Measurements from ENCODE around the gene NFYA. TPM values are rescaled to one million over a fixed set of nuclear protein-coding genes. Genes with fewer than 3 reads are reported as not detected.

The NFYA gene
- 17.5 TPM for total RNA-seq
- long read RNA-seq, partial matches to known transcripts = 4 of 26 reads
- long read RNA-seq, other reads (novel, unspliced or antisense) = 18 of 26 reads

DNA sequence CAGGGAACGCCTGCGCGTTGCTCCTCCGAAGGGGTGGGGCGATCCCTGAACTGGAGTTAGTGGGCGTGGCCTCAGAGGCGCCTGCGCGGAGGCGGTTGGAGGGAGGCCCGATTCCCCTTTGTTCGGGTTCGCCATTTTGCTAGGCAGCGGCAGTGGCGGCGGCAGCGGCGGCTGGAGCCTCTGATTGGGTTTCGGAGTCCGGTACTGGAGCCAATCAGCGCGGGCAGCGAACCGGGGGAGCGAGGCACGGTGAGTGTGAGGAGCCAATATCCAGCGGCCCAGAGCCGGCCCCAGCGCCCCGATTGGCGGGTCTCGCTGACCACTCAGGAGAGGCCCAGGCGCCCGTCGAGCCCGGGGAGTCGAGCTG, at the start of gene NFYA:
Gene NFYA (plus strand): TSS at position 139 of the 367 bp plus-strand sequence. CDS start 6,116 bp downstream, outside the sequence.
- DNase-seq (ENCODE audit: low spot score) = peak; percentile 100

DNA sequence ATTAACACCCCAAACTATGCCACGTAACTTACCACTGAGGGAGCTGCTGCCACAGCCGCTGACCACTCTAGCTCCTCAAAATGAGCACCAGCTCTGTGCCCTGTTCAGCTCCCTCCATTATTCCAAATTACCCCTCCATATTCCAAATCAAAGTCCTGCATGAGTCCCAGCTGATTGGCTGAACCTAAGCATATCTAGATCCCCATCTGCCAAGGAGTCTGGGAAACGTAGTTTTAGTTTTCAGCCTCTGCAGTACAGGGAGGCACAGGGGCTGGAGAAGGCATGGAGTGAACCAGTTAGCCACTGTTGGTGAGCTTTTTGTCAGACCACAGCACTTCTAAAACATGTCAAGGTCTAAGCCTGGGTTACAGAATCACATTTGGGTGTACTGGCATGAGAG, 49.7 kb upstream of the NFYA start:
- DNase-seq (ENCODE audit: low spot score) = no peak

DNA sequence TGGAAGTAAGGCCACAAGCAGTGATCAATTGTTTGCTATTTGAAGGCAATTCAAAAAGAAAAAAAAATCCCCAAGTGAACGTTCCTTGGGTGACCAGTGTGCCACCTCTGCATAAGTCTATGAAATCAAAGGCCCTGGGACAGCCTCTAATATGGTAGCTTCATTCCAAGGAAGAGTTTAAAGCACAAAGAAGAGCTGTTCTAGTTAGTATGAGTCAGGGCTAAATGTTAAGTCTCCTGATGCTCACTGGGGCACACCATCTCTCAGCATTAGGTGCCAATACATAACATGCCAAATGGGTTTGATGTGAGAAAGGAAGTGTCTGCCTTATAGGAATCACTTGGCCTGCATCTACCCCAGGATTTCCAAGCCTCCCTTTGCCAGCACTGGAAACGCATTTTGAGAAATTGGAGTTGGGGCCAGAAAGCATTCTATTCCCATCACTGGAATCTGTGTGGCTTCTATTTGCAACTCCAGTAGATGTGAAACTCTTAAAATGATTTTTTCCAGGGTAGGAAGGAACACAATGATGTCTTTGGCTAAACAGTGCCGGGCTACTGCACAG, 46.7 kb upstream of the NFYA start:
- no peak for DNase-seq (ENCODE audit: low spot score)

DNA sequence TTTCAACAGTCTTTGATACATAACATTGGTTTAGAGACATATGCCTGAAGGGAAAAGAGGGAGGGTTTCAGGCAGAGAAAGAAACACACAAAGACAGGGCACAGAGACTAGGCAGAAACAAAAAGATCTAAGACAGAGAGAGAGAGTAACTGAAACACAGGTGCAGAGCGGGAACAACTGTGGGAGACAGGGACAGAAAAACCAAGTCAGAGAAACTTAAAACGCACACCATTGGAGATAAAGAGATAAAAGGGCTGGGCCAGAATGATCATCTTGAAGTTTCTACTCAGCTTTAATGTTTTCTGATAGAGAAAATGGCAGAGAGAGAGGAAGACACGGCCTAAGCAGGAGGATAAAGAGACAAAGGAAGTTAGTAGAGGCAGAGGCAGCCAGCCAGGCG, 45.5 kb upstream of the NFYA start:
- no peak for DNase-seq (ENCODE audit: low spot score)

DNA sequence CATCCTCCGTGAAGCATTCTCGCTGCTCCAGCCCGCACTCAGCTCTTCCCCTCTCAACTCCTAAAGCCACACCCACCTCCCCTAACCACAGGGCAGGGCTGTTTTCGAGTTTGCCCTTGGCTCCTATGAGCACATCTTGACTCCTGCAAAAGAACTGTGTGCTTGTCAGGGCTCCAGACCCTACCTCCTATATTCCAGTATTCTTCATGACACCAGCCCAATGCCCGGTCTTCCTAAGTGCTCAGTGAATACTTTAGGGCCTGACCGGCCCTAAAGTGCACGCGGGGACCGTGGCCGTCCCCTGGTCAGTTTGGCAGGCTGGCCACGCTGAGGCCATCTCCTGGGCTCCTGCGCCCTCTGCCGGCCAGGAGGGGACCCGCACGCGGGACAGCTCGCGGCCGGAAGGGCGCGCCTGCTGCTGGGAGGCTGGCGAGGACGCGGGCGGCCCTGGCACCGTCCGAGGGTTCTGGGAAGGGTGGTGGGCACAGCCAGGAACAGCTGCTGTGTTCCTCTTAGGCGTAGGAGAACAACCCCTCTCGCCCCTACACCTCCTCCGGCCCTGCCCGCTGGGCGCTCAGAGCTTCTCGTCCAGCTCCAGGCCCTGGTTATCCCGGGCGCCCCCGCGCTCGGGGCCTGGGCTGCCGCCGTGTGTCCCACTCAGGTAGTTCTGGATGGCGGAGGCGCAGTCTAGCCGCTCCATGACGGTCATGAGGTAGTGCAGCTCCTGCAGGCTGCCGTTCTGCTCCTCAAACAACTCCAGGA, 44.8 kb upstream of the NFYA start:
- DNase-seq (ENCODE audit: low spot score) = peak; percentile 95

DNA sequence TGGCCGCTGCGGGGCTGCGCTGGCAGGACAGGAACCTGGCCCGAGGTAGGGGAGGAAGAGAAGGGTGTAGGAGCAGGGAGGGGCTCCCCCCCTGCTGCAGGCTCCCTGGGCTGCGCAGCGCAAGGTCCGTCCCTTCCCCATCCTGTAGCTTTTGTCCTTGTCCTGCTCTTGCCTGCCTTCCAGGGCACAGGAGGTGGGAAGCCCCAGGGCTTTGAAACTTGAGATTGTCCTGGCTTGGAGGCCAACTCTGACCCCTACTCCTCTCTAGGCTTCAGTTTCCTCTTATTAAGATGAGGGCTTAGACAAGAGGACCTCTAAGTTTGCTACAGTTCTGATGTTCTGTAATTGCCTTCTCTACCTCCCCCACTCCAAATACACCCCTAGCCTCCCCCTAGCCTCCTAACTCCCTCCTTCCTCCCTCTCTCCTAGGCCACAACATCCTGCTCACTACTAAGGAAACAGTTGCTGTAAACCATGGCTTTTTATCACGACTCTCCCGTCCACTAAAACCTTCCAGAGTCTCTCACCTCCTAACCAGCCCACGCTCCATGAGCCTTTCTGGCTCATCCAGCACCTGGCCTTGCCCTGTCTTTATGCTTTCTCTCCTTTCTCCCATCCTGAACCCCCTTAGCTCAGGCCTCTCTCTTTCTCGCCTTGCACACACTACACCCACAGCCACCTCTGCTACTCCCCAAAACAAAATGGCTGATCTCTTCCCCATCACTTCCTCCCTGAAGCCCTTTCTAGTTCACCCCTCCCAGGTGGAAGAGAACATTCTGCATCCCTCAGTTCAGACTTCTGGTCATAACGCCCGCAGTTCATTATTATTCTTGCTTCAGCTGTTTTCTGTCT, 44.0 kb upstream of the NFYA start:
- no peak for DNase-seq (ENCODE audit: low spot score)

DNA sequence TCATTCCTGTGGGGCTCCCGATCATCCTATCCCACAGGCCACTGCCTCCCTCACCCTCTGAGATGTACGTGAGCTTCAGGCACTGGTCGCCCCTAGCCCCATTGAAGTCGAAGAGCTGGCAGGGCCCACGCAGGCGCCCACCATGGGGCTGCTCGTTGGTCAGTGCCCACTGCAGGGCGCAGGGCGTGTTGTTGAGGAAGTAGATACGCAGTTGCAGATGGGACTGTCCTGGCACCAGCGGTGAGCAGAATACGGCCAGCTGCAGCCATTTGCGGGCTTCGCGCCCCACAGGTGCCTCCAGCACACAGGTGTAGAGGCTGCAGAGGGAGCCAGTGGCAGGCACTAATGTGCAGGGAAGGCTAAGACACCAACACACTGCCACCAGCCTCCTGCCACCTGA, 39.9 kb upstream of the NFYA start:
- DNase-seq (ENCODE audit: low spot score) = no peak

DNA sequence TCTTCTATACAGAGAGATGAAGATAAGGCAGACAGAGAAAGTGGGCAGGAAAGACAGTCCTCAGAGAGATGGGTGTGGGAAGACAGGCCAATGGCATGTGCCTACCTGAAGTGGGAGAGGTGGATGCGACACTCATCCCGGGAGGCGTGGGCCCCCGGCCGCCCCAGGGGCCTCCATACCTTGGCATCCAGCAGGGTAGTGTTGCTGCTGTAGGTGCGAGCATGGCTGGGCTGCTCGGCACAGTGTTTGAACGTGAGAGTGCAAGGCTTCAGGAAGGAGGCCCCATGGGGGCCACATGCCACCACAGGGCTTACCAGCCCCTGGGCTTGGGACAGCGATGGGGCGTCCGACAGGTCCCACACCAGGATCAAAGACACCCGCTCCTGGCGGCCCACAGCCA, 39.0 kb upstream of the NFYA start:
- DNase-seq (ENCODE audit: low spot score) = no peak

DNA sequence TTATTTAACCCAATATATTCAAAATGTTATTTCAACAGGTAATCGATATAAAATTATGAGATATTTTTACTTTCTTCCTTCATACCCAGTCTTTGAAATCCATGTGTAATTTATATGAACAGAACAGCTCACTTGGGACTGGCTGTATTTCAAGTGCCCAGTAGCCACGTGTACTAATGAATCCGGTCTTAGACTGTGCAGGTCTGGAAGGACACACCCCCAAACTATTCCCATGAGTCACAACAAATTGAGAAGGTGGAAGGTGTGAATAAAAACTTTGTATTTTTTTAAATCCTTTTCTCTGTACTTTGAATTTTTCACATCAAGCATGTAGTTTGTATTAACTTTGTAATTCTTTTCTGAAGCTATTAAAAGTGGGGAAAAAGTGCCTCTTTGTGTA, 36.6 kb upstream of the NFYA start:
- DNase-seq (ENCODE audit: low spot score) = no peak

DNA sequence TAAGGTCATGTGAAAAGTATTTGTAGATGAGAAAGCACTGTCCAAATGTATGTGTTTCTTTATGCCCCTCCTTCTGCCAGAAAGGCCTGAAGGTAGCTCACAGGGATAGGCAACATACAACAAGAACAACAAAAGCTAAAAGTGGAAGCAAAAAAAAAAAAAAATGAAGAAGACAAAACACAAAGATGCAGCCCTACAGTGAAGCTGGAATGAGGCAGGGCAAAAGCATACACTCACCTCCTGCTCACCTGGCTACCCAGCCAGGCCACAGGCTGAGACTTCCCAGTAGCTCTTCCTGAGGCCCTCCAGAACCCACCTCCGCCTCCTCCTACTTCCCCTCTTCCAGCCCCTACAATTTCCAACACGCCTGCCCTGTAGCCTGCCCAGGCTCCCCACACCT, 36.2 kb upstream of the NFYA start:
- DNase-seq (ENCODE audit: low spot score) = no peak

DNA sequence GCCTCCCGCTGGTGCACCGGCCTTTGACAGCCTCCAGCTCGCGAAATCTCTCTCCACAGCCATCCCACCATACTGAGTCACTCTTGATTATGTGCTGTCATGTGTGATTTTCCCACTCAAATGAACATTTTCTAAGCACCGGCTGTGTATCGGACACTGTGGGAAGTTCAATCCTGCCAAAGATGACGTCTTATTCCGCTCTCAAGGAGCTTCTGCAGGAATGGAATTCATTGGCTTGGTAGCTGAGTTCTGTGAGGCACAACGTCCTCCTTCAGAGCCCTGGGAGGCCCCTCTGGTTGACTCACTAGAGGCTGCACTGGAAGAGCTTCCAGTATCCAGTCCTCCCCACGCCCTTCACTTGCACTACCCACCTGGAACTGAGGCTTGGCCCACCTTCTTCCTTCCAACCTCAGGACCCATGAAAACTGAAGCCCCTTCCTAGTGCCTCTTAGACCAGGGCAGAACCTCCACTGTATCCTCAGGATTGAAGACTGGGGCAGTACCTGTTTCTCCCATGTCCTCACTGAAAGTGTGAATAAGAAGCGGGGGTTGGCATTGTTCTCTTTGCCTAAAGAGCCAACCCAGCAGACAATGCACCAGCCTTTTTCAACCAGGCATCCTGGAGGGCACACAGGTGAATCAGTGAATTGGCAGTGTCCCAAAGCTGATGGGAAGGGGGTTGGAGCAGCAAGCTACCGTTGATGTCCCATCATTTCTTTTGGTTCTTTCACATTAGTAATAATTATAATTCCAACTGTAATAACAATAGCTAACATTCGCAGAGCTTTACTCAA, 35.5 kb upstream of the NFYA start:
- DNase-seq (ENCODE audit: low spot score) = no peak

DNA sequence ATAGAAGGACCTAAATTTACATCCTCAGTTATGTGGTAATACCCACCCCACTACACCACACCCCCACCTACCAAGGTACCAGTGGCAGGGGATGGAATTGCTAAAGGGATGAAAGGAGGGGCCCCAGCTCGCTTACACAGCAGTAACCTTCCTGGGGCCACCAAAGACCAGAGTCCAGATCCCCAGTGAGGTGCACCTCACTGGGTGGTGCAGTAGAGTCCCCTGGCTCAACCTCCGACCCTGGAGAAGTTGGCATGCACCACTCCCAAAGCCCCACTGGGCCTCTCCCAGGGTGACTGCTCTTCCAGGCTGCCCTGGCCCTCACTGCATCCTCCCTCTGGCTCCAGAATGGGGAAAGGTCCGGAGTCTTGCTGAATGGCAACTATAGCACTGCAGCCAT, 34.6 kb upstream of the NFYA start:
- DNase-seq (ENCODE audit: low spot score) = no peak

DNA sequence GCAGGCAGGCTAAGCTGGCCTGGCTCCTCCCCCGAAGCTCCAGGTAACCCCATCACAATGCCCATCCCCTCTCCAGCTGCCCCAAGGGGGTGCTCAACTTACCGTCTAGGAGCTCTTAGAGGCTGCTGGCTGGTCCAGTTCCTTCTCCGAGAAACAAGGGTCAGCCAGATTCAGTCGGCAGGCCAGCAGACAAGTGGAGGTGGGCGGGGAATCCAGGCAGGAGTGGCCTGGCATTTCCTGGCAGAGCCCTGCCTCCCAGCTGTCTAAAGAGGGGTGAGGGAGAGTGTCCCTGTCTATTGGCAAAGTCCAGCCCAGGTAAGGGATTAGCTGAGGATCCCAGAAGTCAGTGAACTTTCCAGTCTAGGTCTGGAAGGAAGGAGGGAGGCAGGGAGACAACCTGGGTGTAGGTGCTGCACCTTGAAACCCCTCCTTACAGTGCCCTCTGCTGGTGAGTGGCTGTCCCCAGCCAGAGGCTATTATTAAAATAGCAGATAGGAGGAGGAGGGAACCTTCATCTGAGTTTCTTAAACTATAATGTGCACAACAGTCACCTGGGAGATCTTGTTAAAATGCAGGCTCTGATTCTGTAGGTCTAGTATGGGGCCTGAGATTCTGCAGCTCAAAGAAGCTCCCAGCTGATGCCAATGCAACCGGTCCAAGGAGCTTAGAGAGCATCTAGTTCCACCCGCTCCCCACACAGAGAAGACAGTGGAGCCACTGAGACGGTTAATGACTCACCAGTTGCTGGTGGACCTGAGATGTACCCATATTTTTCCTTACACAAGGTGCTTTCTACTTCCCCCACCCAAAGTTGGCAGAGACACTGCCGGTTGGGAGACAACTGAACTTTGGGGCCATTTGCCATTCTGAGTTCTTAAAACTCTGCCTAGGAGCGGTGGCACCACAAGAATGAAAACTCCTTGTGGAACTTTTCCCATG, 33.4 kb upstream of the NFYA start, which contains the start of gene UNC5CL:
Gene UNC5CL (minus strand): TSS at position 162 of the 939 bp plus-strand sequence. CDS start 4,147 bp downstream, outside the sequence.
- DNase-seq (ENCODE audit: low spot score) = no peak

DNA sequence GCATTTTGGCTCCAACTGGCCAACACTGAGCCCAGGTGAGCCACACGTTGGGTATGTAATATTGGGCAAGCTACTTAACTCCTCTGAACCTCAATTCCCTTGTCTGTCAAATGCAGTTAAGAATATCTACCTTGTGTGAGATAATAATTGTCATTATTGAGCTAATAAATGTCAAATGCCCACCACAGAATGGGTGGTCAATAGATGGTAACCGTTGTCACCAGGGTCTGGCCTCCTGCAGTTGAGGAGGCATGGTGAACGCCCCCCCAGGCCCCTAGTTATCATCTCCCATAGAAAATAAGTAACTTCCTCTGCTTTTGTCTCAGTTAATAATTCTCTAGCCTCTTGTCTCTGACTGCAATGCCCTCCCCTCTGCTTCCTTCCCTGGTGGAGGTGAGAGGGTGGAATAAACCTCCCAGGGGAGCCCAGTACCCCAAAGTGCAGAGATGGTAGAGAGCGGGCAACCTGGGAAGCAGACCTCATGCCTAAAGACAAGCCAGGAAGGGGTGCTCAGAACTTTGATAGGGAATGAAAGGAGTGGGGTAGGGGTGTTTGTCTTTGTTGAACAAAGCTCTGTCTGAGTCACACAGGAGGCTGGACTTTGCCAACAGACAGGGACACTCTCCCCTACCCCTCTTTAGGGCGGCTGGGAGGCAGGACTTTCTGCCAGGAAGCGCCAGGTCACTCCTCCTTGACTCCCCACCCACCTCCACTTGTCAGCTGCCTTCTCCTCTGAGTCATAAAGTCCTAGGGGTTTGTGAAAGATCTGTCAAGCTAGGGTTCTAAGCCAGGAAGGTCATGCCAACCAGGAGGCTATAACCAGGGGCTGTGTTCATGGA, 32.5 kb upstream of the NFYA start:
- DNase-seq (ENCODE audit: low spot score) = no peak

DNA sequence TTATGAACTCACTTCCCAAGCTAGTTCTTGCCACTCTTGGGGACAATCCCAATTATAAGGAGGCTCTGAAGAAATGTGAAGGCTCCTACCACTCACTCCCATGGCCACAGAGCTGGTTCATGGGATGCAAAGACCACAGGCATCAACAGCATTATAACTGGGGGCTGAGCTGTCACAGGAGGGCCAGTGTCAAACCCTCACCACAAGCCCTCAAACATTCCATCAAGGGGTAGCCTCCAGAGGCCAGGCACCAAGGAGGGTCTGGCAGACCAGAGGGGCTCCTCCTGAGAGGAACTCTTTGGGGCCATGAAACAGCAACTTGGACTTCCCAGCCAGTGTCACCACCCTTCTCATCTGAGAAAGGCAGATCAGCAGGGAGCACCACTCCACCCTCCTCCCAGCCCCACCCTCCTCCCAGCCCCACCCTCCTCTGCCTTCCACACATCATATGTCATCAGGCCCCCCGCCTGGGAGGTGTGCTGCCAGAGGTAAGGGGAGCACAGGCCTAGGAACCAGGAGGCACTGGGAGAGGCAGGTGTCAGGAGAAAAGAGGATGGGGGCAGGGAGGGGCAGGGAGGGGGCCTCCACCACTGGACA, 31.7 kb upstream of the NFYA start:
- DNase-seq (ENCODE audit: low spot score) = no peak

DNA sequence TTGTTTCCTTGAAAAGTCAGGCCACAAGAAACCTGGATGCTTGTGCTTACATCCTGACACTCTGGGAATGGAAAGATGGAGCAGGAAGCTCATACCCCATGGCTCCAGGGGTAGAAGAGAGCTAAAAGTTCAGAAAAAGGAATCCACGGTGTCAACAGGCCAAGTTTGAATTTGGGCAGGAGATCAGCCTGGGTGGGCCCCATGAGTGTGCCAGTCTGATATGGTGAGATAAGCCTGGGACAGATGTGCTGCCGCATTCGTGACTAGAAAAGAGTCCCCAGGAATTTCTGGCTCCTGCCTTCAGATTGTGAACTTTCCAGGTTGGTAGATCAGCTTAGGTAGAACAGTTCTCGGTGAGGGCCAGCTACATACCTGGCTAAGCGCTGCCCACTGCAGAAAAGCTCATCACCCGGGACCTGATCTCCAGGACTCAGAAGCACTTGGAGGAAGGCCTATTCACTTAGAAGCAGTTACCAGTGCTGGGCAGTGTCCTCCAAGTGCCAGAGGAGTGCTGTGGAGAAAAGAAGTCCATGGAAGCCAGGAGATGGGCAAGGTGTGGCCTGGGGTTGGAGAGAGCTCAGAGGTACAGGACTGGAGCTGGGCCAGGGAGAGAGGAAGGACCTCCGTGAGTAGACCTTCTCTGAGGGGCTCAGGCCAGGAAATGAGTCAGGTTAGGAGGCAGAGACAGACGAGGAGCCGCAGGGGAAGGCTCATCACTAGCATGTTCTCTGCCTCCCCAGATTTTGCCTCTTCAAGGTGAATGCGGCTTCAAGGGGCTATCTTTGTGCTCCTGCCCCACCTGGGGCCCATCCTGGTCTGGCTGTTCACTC, 30.3 kb upstream of the NFYA start, which contains the start of gene TSPO2:
Gene TSPO2 (plus strand): TSS at position 242 of the 830 bp plus-strand sequence. CDS start 519 bp downstream, at position 761.
- DNase-seq (ENCODE audit: low spot score) = no peak

DNA sequence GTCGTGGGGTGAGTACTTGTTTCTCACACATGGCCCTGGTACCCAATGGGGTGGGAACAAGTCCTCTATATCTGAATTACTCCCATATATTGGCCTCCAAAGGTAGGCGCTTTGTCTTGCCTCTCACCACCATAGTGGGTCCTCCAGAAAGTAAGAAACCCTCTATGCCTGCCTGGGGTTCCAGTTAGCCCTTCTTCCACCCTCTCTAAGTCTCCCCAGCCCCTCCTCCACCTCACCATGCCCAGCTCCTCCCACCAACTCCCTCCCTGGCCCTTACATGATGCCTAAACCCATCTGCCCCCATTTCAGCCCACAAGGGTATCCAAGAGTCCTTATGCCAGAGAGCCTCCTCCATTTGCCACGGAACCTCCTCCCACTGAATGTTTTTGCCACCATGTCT, 29.6 kb upstream of the NFYA start:
- DNase-seq (ENCODE audit: low spot score) = no peak

DNA sequence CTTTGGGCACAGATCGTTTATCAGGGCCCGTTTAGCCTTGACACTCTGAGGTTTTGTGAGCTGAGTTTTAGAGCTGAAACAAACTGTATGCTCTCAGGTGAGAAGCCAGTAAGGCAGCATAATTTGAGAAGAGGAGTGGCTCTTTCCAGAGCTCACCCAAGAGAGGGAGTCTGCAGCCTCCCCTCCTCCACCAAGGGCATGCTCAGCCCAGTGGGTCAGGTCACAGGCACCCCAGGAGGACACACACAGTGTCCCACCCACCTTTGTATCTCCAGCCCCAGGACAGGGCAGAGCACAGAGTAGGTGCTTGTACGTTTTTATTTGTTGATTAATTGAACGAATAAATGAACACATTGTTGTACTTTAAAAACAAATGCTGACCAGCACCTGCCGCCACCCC, 27.1 kb upstream of the NFYA start:
- DNase-seq (ENCODE audit: low spot score) = no peak

Measured in mesenteric fat pad (tissue), 1 donor.